Hepatocyte (in vitro differentiated cells): ENCODE results near the gene VMP1. TPM values are rescaled to one million over a fixed set of nuclear protein-coding genes. Genes with fewer than 3 reads are reported as not detected.

Source experiments
- DNase-seq: peaks from one replicate; pipeline ENCODE4 v3.0.0-alpha.2; 2016; ENCODE audit warnings: low spot score
- H2AFZ ChIP-seq: fragments of 200-600 bp; sonication (generic); 2 replicates; pipeline ENCODE4 v1.6.0; 2016; ENCODE audit warnings: antibody characterized with exemption, mild to moderate bottlenecking
- H3K27ac ChIP-seq: fragments of 200-600 bp; sonication (generic); 2 replicates; pipeline ENCODE4 v1.5.1; 2016; ENCODE audit warnings: mild to moderate bottlenecking
- H3K27me3 ChIP-seq: fragments of 200-600 bp; sonication (generic); 2 replicates; pipeline ENCODE4 v1.6.1; 2016
- H3K36me3 ChIP-seq: fragments of 200-600 bp; sonication (generic); replicated peaks from 2 replicates; pipeline ENCODE4 v1.5.1; 2016; ENCODE audit warnings: low read depth; ENCODE audit not compliant: insufficient read depth
- H3K4me1 ChIP-seq: fragments of 200-600 bp; sonication (generic); 2 replicates; pipeline ENCODE4 v1.5.1; 2016; ENCODE audit warnings: mild to moderate bottlenecking, moderate library complexity; ENCODE audit not compliant: insufficient read depth
- H3K4me2 ChIP-seq: fragments of 200-600 bp; sonication (generic); 2 replicates; pipeline ENCODE4 v1.6.0; 2016
- H3K4me3 ChIP-seq: fragments of 200-600 bp; sonication (generic); 2 replicates; pipeline ENCODE4 v1.5.1; 2016; ENCODE audit warnings: mild to moderate bottlenecking
- H3K79me2 ChIP-seq: fragments of 200-600 bp; sonication (generic); 2 replicates; pipeline ENCODE4 v1.6.0; 2017; ENCODE audit warnings: mild to moderate bottlenecking
- H3K9me2 ChIP-seq: fragments of 200-600 bp; sonication (generic); replicated peaks from 2 replicates; pipeline ENCODE4 v1.6.0; 2017; ENCODE audit warnings: mild to moderate bottlenecking; ENCODE audit not compliant: insufficient read depth
- H3K9me3 ChIP-seq: fragments of 200-600 bp; sonication (generic); 2 replicates; pipeline ENCODE4 v1.5.1; 2016; ENCODE audit warnings: low read depth, mild to moderate bottlenecking
- H4K20me1 ChIP-seq: fragments of 200-600 bp; sonication (generic); 2 replicates; pipeline ENCODE4 v1.6.0; 2016; ENCODE audit warnings: mild to moderate bottlenecking; ENCODE audit not compliant: insufficient read depth, poor library complexity, severe bottlenecking
- EZH2 ChIP-seq: fragments of 200-600 bp; sonication (generic); IDR thresholded peaks from 2 replicates; pipeline ENCODE4 v1.6.1; 2016; ENCODE audit warnings: antibody characterized with exemption, mild to moderate bottlenecking, borderline replicate concordance
- EZH2phosphoT487 ChIP-seq: fragments of 200-600 bp; sonication (generic); IDR thresholded peaks from one replicate; pipeline ENCODE4 v1.6.1; 2018; ENCODE audit warnings: antibody characterized with exemption, mild to moderate bottlenecking, low read depth, moderate library complexity; ENCODE audit not compliant: unreplicated experiment, severe bottlenecking
- WGBS: methylation state at CpG from one replicate; pipeline ENCODE4 v1.1.6; 2016; ENCODE audit warnings: low lambda C conversion rate; ENCODE audit errors: missing lambda C conversion rate; 5-methylcytosine and 5-hydroxymethylcytosine counted together
- polyA plus RNA-seq: library from polyadenylated mRNA; unstranded; fragments of >200 nt; fragmentation: Nextera tagmentation; extraction: Ambion mirVana; gene quantifications from 2 replicates; pipeline ENCODE4 v1.2.1, GENCODE V29; 2016
- total RNA-seq: library from RNA; depleted of rRNA; stranded (reverse); fragments of >200 nt; gene quantifications from 2 replicates; pipeline ENCODE4 v1.2.3, GENCODE V29; 2014
- TF ChIP-seq, protein P1 (sequence below): fragments of 200-600 bp; sonication (generic); IDR thresholded peaks from 2 replicates; pipeline ENCODE4 v1.5.1; 2016; ENCODE audit warnings: antibody characterized with exemption, mild to moderate bottlenecking; ENCODE audit not compliant: poor library complexity

VMP1 gene
- total and polyA plus RNA-seq, 2 experiments from 2014 or later: 139 to 479 TPM

DNA sequence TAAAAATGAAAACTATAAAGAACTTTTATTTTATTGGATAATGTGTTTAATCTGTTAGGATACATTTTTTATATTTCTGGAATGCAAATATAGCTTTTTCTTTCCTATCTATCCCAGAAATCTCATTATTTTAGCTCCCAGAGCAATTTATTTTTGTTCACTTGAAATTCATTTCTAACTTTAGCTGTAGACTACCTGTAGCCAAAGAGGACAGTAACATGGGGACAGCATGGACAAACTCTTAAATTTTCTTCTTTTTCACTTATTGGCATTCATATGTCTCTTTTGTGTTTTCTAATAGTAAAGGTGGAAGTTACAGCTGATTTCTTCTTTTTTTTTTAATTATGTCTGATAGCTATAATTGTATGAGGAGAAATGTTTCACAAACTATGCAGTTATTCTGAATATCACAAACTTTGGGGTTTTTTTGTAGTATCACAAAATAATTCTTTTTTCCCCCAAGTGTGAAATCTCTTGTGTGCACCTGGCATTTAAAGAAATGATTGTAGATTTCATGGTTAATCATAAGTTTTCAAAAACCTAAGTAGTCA lies 55.4 kb downstream of the VMP1 start:
- Histone ChIP-seq H3K9me2 (no peaks in the 10 kb centered on the region), H3K79me2 (no peaks in the 10 kb centered on the region), H3K36me3 (no peaks in the 10 kb centered on the region), H3K9me3 (no peaks in the 10 kb centered on the region), H4K20me1 (no peaks in the 10 kb centered on the region), H3K4me1 (no peaks in the 10 kb centered on the region), H3K4me2 (no peak overlapping the region), H3K27me3 (no peaks in the 10 kb centered on the region), H2AFZ (no peak overlapping the region), H3K4me3 (no peak overlapping the region), H3K27ac (peak overlapping the region; percentile 7)
- no peak for DNase-seq
- no peak for TF ChIP-seq EZH2
- TF ChIP-seq, protein P1, sequence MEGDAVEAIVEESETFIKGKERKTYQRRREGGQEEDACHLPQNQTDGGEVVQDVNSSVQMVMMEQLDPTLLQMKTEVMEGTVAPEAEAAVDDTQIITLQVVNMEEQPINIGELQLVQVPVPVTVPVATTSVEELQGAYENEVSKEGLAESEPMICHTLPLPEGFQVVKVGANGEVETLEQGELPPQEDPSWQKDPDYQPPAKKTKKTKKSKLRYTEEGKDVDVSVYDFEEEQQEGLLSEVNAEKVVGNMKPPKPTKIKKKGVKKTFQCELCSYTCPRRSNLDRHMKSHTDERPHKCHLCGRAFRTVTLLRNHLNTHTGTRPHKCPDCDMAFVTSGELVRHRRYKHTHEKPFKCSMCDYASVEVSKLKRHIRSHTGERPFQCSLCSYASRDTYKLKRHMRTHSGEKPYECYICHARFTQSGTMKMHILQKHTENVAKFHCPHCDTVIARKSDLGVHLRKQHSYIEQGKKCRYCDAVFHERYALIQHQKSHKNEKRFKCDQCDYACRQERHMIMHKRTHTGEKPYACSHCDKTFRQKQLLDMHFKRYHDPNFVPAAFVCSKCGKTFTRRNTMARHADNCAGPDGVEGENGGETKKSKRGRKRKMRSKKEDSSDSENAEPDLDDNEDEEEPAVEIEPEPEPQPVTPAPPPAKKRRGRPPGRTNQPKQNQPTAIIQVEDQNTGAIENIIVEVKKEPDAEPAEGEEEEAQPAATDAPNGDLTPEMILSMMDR: no peak
- TF ChIP-seq EZH2phosphoT487: no peak

DNA sequence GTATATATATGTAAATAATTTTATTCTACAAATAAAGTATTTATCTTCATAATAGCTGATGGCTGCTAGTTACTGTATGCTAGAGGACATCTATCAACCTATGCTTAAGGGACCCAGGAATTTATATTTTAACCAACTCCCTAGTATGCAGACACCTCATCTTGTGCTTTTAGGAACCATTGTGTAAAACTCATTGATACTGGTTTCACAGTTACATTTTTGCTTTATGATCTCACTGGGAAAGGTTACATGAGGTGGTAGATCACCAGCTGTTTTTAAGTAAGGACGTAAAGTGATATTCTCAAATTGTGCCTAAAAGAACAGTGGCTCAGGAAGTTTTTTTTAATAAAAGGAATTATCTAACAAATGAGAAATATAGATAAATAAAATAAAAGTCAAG lies 56.4 kb downstream of the VMP1 start:
- Histone ChIP-seq H3K4me3 (no peak overlapping the region), H3K36me3 (no peaks in the 10 kb centered on the region), H3K4me1 (no peaks in the 10 kb centered on the region), H2AFZ (no peak overlapping the region), H3K27me3 (no peaks in the 10 kb centered on the region), H3K9me3 (no peaks in the 10 kb centered on the region), H3K4me2 (no peak overlapping the region), H3K27ac (no peak overlapping the region), H4K20me1 (no peaks in the 10 kb centered on the region), H3K9me2 (no peaks in the 10 kb centered on the region), H3K79me2 (no peaks in the 10 kb centered on the region)
- no peak for TF ChIP-seq EZH2phosphoT487
- no peak for TF ChIP-seq EZH2
- TF ChIP-seq, protein P1: no peak
- no peak for DNase-seq
- 93% methylated on average over 1 of the region's 1 CpG for WGBS

DNA sequence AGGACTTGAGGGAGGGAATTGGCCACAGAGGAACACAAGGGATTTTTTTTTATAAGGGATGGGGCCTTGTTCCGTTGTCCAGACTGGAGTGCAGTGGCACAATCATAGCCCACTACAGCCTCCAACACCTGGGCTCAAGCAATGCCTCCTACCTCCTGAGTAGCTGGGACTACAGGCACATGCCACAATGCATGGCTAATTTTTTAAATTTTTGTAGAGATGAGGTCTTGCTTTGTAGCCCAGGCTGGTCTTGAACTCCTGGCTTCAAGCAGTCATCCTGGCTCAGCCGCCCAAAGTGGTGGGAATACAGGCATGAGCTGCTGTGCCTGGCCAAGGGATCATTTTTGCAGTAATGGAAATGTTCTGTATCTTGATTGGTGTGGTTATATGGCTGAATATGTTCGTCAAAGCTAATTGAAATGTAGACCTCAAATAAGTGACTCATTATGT lies 56.9 kb downstream of the VMP1 start:
- H3K9me3 ChIP-seq: no peaks in the 10 kb centered on the region
- 96% methylated on average over 3 of the region's 3 CpGs for WGBS

More for the DNA sequence above, 56.9 kb downstream of the VMP1 start:
- H3K9me2 ChIP-seq: no peaks in the 10 kb centered on the region
- H3K4me1 ChIP-seq: no peaks in the 10 kb centered on the region
- H3K4me2 ChIP-seq: no peak overlapping the region
- no peak overlapping the region for H2AFZ ChIP-seq
- no peaks in the 10 kb centered on the region for H3K79me2 ChIP-seq
- H3K27ac ChIP-seq: no peak overlapping the region
- TF ChIP-seq EZH2: no peak
- TF ChIP-seq, protein P1: no peak
- H3K36me3 ChIP-seq: no peaks in the 10 kb centered on the region
- DNase-seq: no peak
- no peaks in the 10 kb centered on the region for H3K27me3 ChIP-seq
- H4K20me1 ChIP-seq: no peaks in the 10 kb centered on the region
- H3K4me3 ChIP-seq: no peak overlapping the region
